ENCODE data around the gene SGCD.

SGCD gene

GRCh38 chr5:156399323-156399722, 72.4 kb downstream of the SGCD start:
- TF ChIP-seq CTCF (IDR thresholded peaks at IDR 0.05), result no peak
- Histone ChIP-seq H3K4me3 (no peak overlapping the region), H3K27ac (no peak overlapping the region)
- DNase-seq (ENCODE audit: low spot score), result no peak

GRCh38 chr5:156400231-156400986, 73.4 kb downstream of the SGCD start:
- H3K4me3 ChIP-seq, result no peak overlapping the region
- no peak for TF ChIP-seq CTCF (IDR thresholded peaks at IDR 0.05)
- H3K27ac ChIP-seq, result no peak overlapping the region
- DNase-seq (ENCODE audit: low spot score), result no peak

- no peak overlapping the region for H3K4me3 ChIP-seq
- H3K27ac ChIP-seq, result no peak overlapping the region
- DNase-seq (ENCODE audit: low spot score), result no peak
- no peak for TF ChIP-seq CTCF (IDR thresholded peaks at IDR 0.05)
These were observed 74.8 kb downstream of the SGCD start for GRCh38 chr5:156401804-156402203.

- no peak for DNase-seq (ENCODE audit: low spot score)
- Histone ChIP-seq H3K4me3 (no peak overlapping the region), H3K27ac (no peak overlapping the region)
- TF ChIP-seq CTCF (IDR thresholded peaks at IDR 0.05), result no peak
These were observed 75.5 kb downstream of the SGCD start for GRCh38 chr5:156402387-156402921.

- DNase-seq (ENCODE audit: low spot score), result no peak
- no peak overlapping the region for H3K27ac ChIP-seq
- no peak for TF ChIP-seq CTCF (IDR thresholded peaks at IDR 0.05)
- no peak overlapping the region for H3K4me3 ChIP-seq
These were observed 79.0 kb downstream of the SGCD start for GRCh38 chr5:156405988-156406387.

- Histone ChIP-seq H3K4me3 (no peak overlapping the region), H3K27ac (no peak overlapping the region)
- no peak for DNase-seq (ENCODE audit: low spot score)
- TF ChIP-seq CTCF (IDR thresholded peaks at IDR 0.05), result no peak
These were observed 80.3 kb downstream of the SGCD start for GRCh38 chr5:156407251-156407650.

- TF ChIP-seq CTCF (IDR thresholded peaks at IDR 0.05), result no peak
- Histone ChIP-seq H3K27ac (no peak overlapping the region), H3K4me3 (no peak overlapping the region)
- DNase-seq (ENCODE audit: low spot score), result no peak
These were observed 82.9 kb downstream of the SGCD start for GRCh38 chr5:156409834-156410233.
